GM18526 (cell line): ENCODE measurements around the gene KDM1A.

Experiments
- POLR2A ChIP-seq: IDR thresholded peaks from 3 replicates; pipeline ENCODE4 v1.6.1; 2011; ENCODE audit not compliant: insufficient read length; ENCODE audit errors: extremely low read depth

KDM1A gene

GRCh38 chr1:23116921-23117699 lies 97.8 kb downstream of the KDM1A start:
- no peak for TF ChIP-seq POLR2A

- no peak for TF ChIP-seq POLR2A
These were observed 99.1 kb downstream of the KDM1A start for GRCh38 chr1:23118407-23118806.

- no peak for TF ChIP-seq POLR2A
These were observed 99.9 kb downstream of the KDM1A start for GRCh38 chr1:23118957-23119792.

- TF ChIP-seq POLR2A: no peak
These were observed 101.1 kb downstream of the KDM1A start for GRCh38 chr1:23120383-23120782.

GRCh38 chr1:23122023-23122748 lies 102.9 kb downstream of the KDM1A start:
- TF ChIP-seq POLR2A: no peak

GRCh38 chr1:23122796-23123195 lies 103.5 kb downstream of the KDM1A start:
- no peak for TF ChIP-seq POLR2A

GRCh38 chr1:23123528-23123927 lies 104.3 kb downstream of the KDM1A start:
- no peak for TF ChIP-seq POLR2A

- TF ChIP-seq POLR2A: no peak
These were observed 105.2 kb downstream of the KDM1A start for GRCh38 chr1:23124259-23125026.

- no peak for TF ChIP-seq POLR2A
These were observed 106.2 kb downstream of the KDM1A start for GRCh38 chr1:23125489-23125888.

- no peak for TF ChIP-seq POLR2A
These were observed 106.9 kb downstream of the KDM1A start for GRCh38 chr1:23126200-23126599.

GRCh38 chr1:23126801-23127200 lies 107.5 kb downstream of the KDM1A start:
- no peak for TF ChIP-seq POLR2A

GRCh38 chr1:23129846-23130245 lies 110.6 kb downstream of the KDM1A start:
- TF ChIP-seq POLR2A: no peak

- TF ChIP-seq POLR2A: no peak
These were observed 112.8 kb downstream of the KDM1A start for GRCh38 chr1:23132033-23132432.
